ENCODE data around the gene DPM3. TPM values are rescaled to one million over a fixed set of nuclear protein-coding genes. Genes with fewer than 3 reads are reported as not detected.
A peak's percentile ranks its signal among the peaks of the same experiment; 100 is the strongest.

The DPM3 gene
- total and polyA plus RNA-seq, 2 of the 13 experiments (the other 11 are each of a cell fraction or from before 2014, with no cell fraction given), result 23.2 to 53.4 TPM

DNA sequence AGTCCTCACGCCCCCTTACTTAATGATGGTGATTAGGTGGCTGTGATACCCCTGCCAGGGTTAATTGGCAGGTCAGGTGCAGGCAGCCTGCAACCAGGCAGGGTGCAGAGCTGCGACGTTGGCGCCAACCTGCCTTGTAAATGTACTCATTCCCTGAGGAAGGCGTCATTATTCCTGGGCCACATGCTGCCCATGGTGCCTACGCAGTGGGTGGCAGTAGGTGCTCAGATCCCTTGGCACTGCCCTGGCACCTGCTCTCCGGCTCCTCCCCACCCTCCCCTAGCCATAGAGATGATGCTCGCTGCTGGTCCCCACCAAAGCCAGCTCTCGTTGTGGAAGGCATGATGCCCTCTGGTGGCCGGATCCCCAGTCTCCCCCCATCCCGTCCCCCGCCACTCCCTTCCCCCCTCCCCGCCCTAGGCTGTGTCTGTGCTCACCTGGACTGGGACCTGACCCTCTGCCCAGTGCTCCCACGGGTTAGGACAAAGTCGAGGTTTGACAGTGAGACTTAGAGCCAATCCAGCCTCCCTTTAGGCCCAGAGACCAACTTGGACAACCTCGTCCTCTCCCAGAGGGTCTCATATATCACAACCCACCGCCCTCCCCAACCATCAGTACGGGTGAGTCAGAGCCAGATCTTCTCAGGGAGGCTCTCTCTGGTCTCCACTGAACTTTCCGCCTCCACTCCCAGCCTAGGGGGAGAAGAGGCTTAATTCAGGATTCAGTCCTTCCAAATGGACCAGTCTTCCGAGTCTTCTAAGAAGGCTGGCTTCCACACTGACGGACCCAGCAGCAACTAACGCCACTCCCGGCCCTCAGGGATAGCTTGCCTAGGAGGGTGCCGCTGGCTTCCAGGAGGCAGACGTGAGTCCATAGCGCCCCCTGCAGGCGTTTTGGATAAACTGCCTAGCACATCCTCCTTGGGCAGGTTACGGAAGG, 27.1 kb upstream of the DPM3 start (continued):
- TF ChIP-seq, protein P1, sequence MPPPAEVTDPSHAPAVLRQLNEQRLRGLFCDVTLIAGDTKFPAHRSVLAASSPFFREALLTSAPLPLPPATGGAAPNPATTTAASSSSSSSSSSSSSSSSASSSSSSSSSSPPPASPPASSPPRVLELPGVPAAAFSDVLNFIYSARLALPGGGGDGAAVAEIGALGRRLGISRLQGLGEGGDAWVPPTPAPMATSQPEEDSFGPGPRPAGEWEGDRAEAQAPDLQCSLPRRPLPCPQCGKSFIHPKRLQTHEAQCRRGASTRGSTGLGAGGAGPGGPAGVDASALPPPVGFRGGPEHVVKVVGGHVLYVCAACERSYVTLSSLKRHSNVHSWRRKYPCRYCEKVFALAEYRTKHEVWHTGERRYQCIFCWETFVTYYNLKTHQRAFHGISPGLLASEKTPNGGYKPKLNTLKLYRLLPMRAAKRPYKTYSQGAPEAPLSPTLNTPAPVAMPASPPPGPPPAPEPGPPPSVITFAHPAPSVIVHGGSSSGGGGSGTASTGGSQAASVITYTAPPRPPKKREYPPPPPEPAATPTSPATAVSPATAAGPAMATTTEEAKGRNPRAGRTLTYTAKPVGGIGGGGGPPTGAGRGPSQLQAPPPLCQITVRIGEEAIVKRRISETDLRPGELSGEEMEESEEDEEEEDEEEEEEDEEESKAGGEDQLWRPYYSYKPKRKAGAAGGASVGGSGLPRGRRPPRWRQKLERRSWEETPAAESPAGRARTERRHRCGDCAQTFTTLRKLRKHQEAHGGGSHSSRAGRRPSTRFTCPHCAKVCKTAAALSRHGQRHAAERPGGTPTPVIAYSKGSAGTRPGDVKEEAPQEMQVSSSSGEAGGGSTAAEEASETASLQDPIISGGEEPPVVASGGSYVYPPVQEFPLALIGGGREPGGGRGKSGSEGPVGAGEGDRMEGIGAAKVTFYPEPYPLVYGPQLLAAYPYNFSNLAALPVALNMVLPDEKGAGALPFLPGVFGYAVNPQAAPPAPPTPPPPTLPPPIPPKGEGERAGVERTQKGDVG (CRISPR knock-in tag; IDR thresholded peaks at IDR 0.05; ENCODE audit: borderline replicate concordance), result no peak
- no peak for TF ChIP-seq ZNF253 (CRISPR knock-in tag; IDR thresholded peaks at IDR 0.05; ENCODE audit: borderline replicate concordance)
- no peak; the same call in 1 of the 2 replicates for TF ChIP-seq ZNF746 (CRISPR knock-in tag; IDR thresholded peaks at IDR 0.05)
- no peak for TF ChIP-seq SNAPC2 (CRISPR knock-in tag; IDR thresholded peaks at IDR 0.05)
- no peak for TF ChIP-seq SP5 (CRISPR knock-in tag; IDR thresholded peaks at IDR 0.05; ENCODE audit: borderline replicate concordance, low read depth)
- TF ChIP-seq NFE2 (CRISPR knock-in tag; IDR thresholded peaks at IDR 0.05), result no peak
- peak; percentile 48 for TF ChIP-seq SALL1 (CRISPR knock-in tag; IDR thresholded peaks at IDR 0.05)
- TF ChIP-seq GATA4 (IDR thresholded peaks at IDR 0.05; ENCODE audit: borderline replicate concordance, low read depth), result no peak
- TF ChIP-seq MAFG (CRISPR knock-in tag; IDR thresholded peaks at IDR 0.05), result no peak
- TF ChIP-seq ZBTB42 (CRISPR knock-in tag; IDR thresholded peaks at IDR 0.05), result no peak
- TF ChIP-seq KDM1A (CRISPR knock-in tag; IDR thresholded peaks at IDR 0.05), result no peak
- TF ChIP-seq, protein P2, sequence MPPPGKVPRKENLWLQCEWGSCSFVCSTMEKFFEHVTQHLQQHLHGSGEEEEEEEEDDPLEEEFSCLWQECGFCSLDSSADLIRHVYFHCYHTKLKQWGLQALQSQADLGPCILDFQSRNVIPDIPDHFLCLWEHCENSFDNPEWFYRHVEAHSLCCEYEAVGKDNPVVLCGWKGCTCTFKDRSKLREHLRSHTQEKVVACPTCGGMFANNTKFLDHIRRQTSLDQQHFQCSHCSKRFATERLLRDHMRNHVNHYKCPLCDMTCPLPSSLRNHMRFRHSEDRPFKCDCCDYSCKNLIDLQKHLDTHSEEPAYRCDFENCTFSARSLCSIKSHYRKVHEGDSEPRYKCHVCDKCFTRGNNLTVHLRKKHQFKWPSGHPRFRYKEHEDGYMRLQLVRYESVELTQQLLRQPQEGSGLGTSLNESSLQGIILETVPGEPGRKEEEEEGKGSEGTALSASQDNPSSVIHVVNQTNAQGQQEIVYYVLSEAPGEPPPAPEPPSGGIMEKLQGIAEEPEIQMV (CRISPR knock-in tag; IDR thresholded peaks at IDR 0.05; ENCODE audit: low read depth), result no peak
- no peak; the same call in 1 of the 2 replicates for TF ChIP-seq ETV5 (CRISPR knock-in tag; IDR thresholded peaks at IDR 0.05; ENCODE audit: borderline replicate concordance)
- no peak; the same call in 1 of the 2 replicates for TF ChIP-seq KLF6 (CRISPR knock-in tag; IDR thresholded peaks at IDR 0.05)
- TF ChIP-seq, protein P3, sequence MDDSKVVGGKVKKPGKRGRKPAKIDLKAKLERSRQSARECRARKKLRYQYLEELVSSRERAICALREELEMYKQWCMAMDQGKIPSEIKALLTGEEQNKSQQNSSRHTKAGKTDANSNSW (CRISPR knock-in tag; IDR thresholded peaks at IDR 0.05; ENCODE audit: borderline replicate concordance), result no peak
- no peak for TF ChIP-seq ZNF180 (CRISPR knock-in tag; IDR thresholded peaks at IDR 0.05; ENCODE audit: borderline replicate concordance, low read depth)
